Panc1 (cell line): ENCODE data around the gene ZFHX3.

ENCODE experiments used
- CTCF ChIP-seq: fragments of 450-650 bp; IDR thresholded peaks from 2 replicates; pipeline ENCODE4 v1.5.1; 2017; ENCODE audit warnings: mild to moderate bottlenecking
- POLR2AphosphoS5 ChIP-seq: IDR thresholded peaks from 2 replicates; pipeline ENCODE4 v1.6.1; 2012; ENCODE audit warnings: mild to moderate bottlenecking, low read depth, low read length, moderate library complexity
- REST ChIP-seq, 2 experiments: IDR thresholded peaks; 2 replicates each; pipeline ENCODE4 v1.6.1; 2011 to 2012; ENCODE audit warnings: low read depth in 2 of 2, control low read depth in 1 of 2, low read length in 1 of 2, mild to moderate bottlenecking in 1 of 2, moderate library complexity in 1 of 2; ENCODE audit not compliant: insufficient read depth in 1 of 2
- SIN3A ChIP-seq: IDR thresholded peaks from 2 replicates; pipeline ENCODE4 v1.6.1; 2012; ENCODE audit warnings: low read depth, mild to moderate bottlenecking, low read length, moderate library complexity, borderline replicate concordance; ENCODE audit not compliant: insufficient read depth
- TCF7L2 ChIP-seq: IDR thresholded peaks from 2 replicates; pipeline ENCODE4 v1.6.1; 2011; ENCODE audit warnings: mild to moderate bottlenecking, low read depth, low read length, inconsistent platforms

GRCh38 chr16:72977127-72977526 is 70.8 kb downstream of the ZFHX3 start:
- TF ChIP-seq CTCF, result no peak
- TF ChIP-seq REST (IDR thresholded peaks at IDR 0.05; ENCODE audit: insufficient read depth in 1 of 2, low read depth in 2 of 2, low read length in 1 of 2), result no peak
- no peak for TF ChIP-seq SIN3A
- TF ChIP-seq TCF7L2, result no peak
- TF ChIP-seq POLR2AphosphoS5, result no peak
